HG03108 (cell line): ENCODE results near the gene POLN.
"Not testable (repeated sequence)": the region's sequence is repeated elsewhere in the genome, so short reads cannot be mapped to it uniquely, and the experiment has no call there.

Source experiments
- ATAC-seq: cut with Tn5 transposase; IDR thresholded peaks from one replicate; pipeline ENCODE4 v1.9.1; 2021; ENCODE audit warnings: moderate library complexity; ENCODE audit not compliant: unreplicated experiment

The POLN gene

DNA sequence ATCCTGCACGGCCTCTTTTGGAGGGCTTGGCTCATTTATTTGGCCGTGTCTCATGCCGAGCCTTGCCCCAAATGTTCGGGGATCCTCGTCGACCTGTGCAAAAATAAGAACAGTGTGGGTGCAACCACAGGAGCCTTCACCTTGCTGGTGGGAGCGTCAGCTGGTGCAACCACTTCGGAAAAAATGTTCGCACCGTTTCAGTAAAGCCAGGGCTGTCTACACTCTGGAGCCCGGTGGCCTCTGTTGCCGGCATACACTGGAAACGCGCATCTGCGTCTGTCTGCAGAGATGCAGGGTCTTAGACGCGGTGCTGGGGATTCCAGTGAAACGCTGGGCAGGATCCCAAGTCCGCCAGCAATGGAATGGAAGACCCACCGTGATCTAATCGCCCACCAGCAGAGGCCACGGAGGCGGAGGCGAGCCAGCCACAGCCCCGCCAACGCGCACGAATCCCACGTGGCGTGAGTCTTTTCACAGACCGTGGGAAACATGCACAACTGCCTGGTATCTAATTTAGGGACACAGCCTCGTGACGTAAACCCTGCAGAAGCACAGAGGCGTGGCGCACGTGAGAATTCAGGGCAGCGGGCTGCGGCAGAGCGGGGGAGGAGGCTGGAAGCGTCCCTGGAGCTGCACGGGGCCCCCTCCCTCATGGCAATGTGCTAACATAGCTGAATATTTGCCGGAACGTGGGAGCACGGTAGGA, 33.8 kb upstream of the POLN start:
- no peak for ATAC-seq

- ATAC-seq: not testable (repeated sequence)
Measured at GRCh38 chr4:2275044-2275397, 33.1 kb upstream of the POLN start.

- ATAC-seq: no peak
Measured at GRCh38 chr4:2274320-2275043, 32.6 kb upstream of the POLN start.

DNA sequence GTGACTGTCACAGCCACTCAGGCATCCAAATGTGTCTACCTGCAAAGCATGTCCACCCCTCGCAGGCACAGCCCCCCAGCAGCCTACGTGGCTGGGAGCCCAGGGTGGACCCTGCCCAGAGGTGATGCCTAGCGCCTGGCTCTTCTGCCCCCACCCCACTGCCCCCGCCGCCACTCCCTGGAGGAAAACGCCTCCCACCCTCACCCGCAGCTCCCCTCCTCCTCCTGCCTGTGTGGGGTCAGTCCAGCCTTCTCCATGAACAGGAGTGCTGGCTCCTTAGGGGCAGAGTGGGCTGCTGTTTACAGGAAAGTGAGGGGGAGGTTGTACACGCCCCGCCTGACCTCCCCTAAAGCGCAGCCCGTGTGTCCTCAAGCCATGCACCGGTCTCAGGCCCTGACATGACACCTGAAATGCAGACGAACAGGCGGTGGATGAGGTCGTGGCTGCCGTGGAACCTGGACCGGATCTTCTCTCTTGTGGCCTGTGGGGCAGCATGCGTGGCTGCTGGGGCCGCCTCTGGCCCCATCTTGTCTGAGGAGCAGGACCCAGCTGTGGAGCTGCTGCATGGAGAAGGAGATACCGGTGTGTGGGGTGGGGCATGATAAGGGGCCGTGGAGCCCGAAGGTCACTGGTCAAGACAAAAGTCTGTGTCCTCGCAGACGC, 31.9 kb upstream of the POLN start:
- no peak for ATAC-seq

GRCh38 chr4:2273221-2273620, 31.3 kb upstream of the POLN start:
- no peak for ATAC-seq

- ATAC-seq: no peak
Measured at GRCh38 chr4:2272828-2273120, 30.9 kb upstream of the POLN start.

- ATAC-seq: no peak
Measured at GRCh38 chr4:2272026-2272827, 30.3 kb upstream of the POLN start.

- ATAC-seq: no peak
Measured at GRCh38 chr4:2271279-2272025, 29.5 kb upstream of the POLN start.

GRCh38 chr4:2270341-2271165, 28.6 kb upstream of the POLN start:
- ATAC-seq: no peak

DNA sequence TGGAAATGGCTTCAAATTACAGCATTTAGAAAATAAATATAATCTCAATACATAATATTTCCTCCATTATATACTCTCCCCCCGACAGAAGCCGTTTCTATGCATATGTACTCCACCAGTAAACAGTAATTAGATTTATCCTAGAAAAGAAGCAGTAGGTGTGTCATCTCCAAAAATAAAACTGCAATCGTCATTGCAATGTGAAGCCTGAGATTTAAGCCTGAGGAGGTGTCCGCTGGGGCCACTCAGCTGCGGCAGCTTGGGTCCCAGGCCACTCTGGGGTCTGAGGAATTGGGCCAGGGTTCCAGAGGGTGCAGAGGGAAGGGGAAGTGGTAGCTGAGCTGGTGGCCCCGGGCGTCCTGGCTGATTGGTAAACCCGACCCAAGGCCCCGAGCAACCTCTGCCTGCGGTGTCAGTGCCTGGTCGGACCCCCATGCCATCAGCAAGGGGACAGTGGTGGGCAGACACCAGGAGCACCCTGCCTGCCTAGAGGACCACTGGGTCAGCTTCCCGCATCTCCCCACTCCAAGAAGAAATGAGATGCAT, 27.8 kb upstream of the POLN start:
- ATAC-seq: no peak

DNA sequence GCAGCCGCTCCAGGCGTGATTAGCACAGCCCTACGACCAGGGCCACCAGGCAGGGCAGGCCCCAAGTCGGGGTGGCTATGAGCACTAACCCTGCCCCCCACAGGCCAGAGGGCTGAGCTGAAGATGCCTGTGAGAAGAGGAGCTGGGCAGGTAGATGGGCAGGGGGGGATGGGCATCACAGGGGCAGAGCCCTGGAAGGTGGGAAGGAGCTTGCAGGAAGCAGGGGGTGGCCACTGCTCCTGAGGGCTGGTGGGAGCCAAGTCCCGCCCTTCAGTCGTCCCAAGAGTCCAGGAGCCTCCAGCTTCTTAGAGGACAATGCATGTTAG, 27.2 kb upstream of the POLN start:
- ATAC-seq: no peak

- ATAC-seq: no peak
Measured at GRCh38 chr4:2268357-2269205, 26.7 kb upstream of the POLN start.

- no peak for ATAC-seq
Measured at GRCh38 chr4:2267841-2268240, 25.9 kb upstream of the POLN start.

DNA sequence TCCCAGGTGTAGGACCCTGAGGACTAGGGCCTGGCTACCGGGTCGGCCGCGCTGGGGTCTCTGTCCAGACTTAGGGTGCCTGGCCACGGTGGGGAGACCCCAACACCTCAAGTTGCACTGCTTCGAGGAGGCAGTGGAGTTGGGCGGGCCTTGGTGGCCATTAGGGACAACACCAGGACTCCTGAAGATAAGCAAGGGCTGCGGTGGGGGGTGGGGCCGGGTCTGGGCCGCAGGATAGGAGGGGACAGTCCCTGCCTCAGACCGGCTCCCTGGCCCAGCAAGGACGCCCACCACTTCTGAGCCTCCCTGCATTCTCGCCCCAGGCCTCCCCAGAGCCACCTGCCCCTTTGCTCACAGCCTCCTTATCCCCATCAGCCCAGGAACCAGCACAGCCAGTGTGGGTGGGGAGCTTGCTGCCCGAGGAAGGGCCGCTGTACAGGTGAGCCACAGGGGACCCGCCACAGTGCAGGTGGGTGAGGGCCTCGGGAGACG, 25.4 kb upstream of the POLN start:
- ATAC-seq: no peak

DNA sequence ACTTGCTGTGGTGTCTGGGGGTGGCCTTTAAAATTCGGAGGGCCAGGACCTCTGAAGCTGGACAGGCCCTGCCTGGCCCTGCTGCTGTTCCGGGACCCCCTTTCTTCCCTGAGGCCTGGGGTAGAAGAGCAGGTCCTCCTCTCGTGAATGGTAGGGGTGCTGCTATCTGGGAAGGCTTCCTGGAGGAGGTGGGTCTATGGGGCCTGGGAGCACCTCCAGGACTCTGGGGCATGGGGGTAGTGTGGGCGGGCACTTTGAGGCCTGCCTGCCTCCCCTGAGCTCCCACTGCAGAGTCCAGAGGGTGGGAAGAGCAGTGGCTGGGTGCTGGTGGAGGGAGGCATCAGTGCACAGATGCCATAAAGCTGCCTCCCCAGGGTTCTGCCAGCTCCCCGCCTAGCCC, 24.9 kb upstream of the POLN start:
- ATAC-seq: no peak

DNA sequence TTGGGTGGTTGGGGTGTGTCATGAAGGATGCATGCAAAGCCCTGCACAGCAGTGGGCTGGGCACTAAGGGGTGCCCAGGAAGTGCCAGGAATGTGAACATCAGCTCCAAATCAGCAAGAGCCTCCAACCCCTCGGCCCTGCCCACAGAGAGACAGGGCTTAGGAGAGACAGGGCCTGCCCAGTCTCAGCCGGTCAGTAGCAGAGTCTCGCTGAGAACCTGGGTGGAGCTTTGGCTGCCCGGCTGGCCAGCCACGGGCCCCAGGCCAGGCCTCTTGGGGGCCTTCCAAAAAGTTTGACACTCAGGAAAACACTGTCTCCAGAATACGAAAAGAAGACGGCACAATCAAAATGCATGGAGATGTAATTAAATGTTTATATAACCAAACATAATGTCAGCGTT, 24.3 kb upstream of the POLN start:
- ATAC-seq: no peak

GRCh38 chr4:2265113-2266110, 23.5 kb upstream of the POLN start:
- ATAC-seq: no peak
